ENCODE data around the gene CCDC88C.

DNA sequence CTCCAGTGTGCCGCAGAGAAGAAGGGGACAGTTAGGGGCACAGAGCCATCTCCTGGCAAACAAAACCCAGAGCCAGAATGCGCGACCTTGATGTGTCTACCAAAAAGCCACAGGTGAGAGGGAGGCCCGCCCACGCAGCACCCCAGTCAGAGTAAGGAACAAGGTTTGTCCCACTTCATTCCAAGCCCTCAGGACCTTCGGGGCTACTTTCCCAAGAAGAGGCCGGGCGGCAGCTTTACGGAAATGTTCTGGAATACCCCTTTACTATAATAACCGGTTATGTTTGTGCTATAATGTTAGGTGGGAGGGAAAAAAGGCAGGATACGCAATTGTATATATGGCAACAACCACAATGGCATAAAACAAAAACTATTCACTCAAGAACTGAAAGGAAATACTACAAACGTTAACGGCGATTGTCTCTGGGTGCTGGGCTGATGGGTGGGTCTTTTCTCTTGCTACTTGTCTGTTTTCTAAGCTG is 12.3 kb downstream of the CCDC88C start:
- no peak for TF ChIP-seq ZNF263 (CRISPR knock-in tag; IDR thresholded peaks at IDR 0.05; ENCODE audit: low read depth)
- TF ChIP-seq, protein P1, sequence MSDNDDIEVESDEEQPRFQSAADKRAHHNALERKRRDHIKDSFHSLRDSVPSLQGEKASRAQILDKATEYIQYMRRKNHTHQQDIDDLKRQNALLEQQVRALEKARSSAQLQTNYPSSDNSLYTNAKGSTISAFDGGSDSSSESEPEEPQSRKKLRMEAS (CRISPR knock-in tag; IDR thresholded peaks at IDR 0.05): no peak
- no peak for TF ChIP-seq CREB1 (CRISPR knock-in tag; IDR thresholded peaks at IDR 0.05)
- TF ChIP-seq, protein P2, sequence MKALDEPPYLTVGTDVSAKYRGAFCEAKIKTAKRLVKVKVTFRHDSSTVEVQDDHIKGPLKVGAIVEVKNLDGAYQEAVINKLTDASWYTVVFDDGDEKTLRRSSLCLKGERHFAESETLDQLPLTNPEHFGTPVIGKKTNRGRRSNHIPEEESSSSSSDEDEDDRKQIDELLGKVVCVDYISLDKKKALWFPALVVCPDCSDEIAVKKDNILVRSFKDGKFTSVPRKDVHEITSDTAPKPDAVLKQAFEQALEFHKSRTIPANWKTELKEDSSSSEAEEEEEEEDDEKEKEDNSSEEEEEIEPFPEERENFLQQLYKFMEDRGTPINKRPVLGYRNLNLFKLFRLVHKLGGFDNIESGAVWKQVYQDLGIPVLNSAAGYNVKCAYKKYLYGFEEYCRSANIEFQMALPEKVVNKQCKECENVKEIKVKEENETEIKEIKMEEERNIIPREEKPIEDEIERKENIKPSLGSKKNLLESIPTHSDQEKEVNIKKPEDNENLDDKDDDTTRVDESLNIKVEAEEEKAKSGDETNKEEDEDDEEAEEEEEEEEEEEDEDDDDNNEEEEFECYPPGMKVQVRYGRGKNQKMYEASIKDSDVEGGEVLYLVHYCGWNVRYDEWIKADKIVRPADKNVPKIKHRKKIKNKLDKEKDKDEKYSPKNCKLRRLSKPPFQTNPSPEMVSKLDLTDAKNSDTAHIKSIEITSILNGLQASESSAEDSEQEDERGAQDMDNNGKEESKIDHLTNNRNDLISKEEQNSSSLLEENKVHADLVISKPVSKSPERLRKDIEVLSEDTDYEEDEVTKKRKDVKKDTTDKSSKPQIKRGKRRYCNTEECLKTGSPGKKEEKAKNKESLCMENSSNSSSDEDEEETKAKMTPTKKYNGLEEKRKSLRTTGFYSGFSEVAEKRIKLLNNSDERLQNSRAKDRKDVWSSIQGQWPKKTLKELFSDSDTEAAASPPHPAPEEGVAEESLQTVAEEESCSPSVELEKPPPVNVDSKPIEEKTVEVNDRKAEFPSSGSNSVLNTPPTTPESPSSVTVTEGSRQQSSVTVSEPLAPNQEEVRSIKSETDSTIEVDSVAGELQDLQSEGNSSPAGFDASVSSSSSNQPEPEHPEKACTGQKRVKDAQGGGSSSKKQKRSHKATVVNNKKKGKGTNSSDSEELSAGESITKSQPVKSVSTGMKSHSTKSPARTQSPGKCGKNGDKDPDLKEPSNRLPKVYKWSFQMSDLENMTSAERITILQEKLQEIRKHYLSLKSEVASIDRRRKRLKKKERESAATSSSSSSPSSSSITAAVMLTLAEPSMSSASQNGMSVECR (CRISPR knock-in tag; IDR thresholded peaks at IDR 0.05; ENCODE audit: borderline replicate concordance): no peak
- TF ChIP-seq NFYB (CRISPR knock-in tag; conservative IDR thresholded peaks at IDR 0.05; ENCODE audit: low read depth): no peak
- TF ChIP-seq, protein P3, sequence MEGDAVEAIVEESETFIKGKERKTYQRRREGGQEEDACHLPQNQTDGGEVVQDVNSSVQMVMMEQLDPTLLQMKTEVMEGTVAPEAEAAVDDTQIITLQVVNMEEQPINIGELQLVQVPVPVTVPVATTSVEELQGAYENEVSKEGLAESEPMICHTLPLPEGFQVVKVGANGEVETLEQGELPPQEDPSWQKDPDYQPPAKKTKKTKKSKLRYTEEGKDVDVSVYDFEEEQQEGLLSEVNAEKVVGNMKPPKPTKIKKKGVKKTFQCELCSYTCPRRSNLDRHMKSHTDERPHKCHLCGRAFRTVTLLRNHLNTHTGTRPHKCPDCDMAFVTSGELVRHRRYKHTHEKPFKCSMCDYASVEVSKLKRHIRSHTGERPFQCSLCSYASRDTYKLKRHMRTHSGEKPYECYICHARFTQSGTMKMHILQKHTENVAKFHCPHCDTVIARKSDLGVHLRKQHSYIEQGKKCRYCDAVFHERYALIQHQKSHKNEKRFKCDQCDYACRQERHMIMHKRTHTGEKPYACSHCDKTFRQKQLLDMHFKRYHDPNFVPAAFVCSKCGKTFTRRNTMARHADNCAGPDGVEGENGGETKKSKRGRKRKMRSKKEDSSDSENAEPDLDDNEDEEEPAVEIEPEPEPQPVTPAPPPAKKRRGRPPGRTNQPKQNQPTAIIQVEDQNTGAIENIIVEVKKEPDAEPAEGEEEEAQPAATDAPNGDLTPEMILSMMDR (IDR thresholded peaks at IDR 0.05): no peak
- no peak for TF ChIP-seq GABPB1 (CRISPR knock-in tag; IDR thresholded peaks at IDR 0.05)
- TF ChIP-seq, protein P4, sequence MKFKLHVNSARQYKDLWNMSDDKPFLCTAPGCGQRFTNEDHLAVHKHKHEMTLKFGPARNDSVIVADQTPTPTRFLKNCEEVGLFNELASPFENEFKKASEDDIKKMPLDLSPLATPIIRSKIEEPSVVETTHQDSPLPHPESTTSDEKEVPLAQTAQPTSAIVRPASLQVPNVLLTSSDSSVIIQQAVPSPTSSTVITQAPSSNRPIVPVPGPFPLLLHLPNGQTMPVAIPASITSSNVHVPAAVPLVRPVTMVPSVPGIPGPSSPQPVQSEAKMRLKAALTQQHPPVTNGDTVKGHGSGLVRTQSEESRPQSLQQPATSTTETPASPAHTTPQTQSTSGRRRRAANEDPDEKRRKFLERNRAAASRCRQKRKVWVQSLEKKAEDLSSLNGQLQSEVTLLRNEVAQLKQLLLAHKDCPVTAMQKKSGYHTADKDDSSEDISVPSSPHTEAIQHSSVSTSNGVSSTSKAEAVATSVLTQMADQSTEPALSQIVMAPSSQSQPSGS (CRISPR knock-in tag; IDR thresholded peaks at IDR 0.05; ENCODE audit: borderline replicate concordance, low read depth): no peak
- TF ChIP-seq GTF2I (CRISPR knock-in tag; conservative IDR thresholded peaks at IDR 0.05): no peak
- TF ChIP-seq, protein P5, sequence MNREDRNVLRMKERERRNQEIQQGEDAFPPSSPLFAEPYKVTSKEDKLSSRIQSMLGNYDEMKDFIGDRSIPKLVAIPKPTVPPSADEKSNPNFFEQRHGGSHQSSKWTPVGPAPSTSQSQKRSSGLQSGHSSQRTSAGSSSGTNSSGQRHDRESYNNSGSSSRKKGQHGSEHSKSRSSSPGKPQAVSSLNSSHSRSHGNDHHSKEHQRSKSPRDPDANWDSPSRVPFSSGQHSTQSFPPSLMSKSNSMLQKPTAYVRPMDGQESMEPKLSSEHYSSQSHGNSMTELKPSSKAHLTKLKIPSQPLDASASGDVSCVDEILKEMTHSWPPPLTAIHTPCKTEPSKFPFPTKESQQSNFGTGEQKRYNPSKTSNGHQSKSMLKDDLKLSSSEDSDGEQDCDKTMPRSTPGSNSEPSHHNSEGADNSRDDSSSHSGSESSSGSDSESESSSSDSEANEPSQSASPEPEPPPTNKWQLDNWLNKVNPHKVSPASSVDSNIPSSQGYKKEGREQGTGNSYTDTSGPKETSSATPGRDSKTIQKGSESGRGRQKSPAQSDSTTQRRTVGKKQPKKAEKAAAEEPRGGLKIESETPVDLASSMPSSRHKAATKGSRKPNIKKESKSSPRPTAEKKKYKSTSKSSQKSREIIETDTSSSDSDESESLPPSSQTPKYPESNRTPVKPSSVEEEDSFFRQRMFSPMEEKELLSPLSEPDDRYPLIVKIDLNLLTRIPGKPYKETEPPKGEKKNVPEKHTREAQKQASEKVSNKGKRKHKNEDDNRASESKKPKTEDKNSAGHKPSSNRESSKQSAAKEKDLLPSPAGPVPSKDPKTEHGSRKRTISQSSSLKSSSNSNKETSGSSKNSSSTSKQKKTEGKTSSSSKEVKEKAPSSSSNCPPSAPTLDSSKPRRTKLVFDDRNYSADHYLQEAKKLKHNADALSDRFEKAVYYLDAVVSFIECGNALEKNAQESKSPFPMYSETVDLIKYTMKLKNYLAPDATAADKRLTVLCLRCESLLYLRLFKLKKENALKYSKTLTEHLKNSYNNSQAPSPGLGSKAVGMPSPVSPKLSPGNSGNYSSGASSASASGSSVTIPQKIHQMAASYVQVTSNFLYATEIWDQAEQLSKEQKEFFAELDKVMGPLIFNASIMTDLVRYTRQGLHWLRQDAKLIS (CRISPR knock-in tag; IDR thresholded peaks at IDR 0.05; ENCODE audit: borderline replicate concordance): no peak
- TF ChIP-seq JUN (CRISPR knock-in tag; IDR thresholded peaks at IDR 0.05): no peak
- TF ChIP-seq CREM (CRISPR knock-in tag; IDR thresholded peaks at IDR 0.05): no peak
- no peak for TF ChIP-seq NFATC4 (CRISPR knock-in tag; IDR thresholded peaks at IDR 0.05)
- no peak for TF ChIP-seq ZNF416 (CRISPR knock-in tag; IDR thresholded peaks at IDR 0.05)
